Karpas-422 (cell line): ENCODE results near the gene RAB6B. TPM values are rescaled to one million over a fixed set of nuclear protein-coding genes. Genes with fewer than 3 reads are reported as not detected.

ENCODE experiments used
- DNase-seq: peaks from one replicate; pipeline ENCODE4 v3.0.0-alpha.2; 2015
- H2AFZ ChIP-seq: fragments of 200-600 bp; sonication (generic); 2 replicates; pipeline ENCODE4 v1.6.1; 2014; ENCODE audit warnings: antibody characterized with exemption, low read length, mixed read lengths
- H3K27ac ChIP-seq: fragments of 200-600 bp; sonication (generic); 2 replicates; pipeline ENCODE4 v1.5.1; 2014; ENCODE audit warnings: mild to moderate bottlenecking, low read length, moderate library complexity
- H3K27me3 ChIP-seq: fragments of 200-600 bp; sonication (generic); 2 replicates; pipeline ENCODE4 v1.6.1; 2014; ENCODE audit warnings: low read length, mixed read lengths
- H3K36me3 ChIP-seq: fragments of 200-600 bp; sonication (generic); 2 replicates; pipeline ENCODE4 v1.6.1; 2014; ENCODE audit warnings: low read length, mixed read lengths; ENCODE audit not compliant: insufficient read depth
- H3K4me1 ChIP-seq: fragments of 200-600 bp; sonication (generic); 2 replicates; pipeline ENCODE4 v1.6.1; 2014; ENCODE audit warnings: mild to moderate bottlenecking, low read length, mixed read lengths
- H3K4me2 ChIP-seq: fragments of 200-600 bp; sonication (generic); 2 replicates; pipeline ENCODE4 v1.6.1; 2014; ENCODE audit warnings: low read length, low read depth, mild to moderate bottlenecking; ENCODE audit not compliant: poor library complexity, severe bottlenecking
- H3K4me3 ChIP-seq: fragments of 200-600 bp; sonication (generic); 2 replicates; pipeline ENCODE4 v1.5.1; 2014; ENCODE audit warnings: mild to moderate bottlenecking, antibody characterized with exemption, low read length, mixed read lengths
- H3K79me2 ChIP-seq: fragments of 200-600 bp; sonication (generic); 2 replicates; pipeline ENCODE4 v1.6.1; 2014; ENCODE audit warnings: mild to moderate bottlenecking, low read length, mixed read lengths
- H3K9ac ChIP-seq: fragments of 200-600 bp; sonication (generic); 2 replicates; pipeline ENCODE4 v1.6.0; 2014; ENCODE audit warnings: low read length
- H3K9me2 ChIP-seq: fragments of 200-600 bp; sonication (generic), shearing (Covaris generic); replicated peaks from 2 replicates; pipeline ENCODE4 v1.6.0; 2014; ENCODE audit warnings: mild to moderate bottlenecking, low read length, moderate library complexity; ENCODE audit not compliant: insufficient read depth
- H3K9me3 ChIP-seq: fragments of 300-700, 200-600 bp; sonication (generic); 2 replicates; pipeline ENCODE4 v1.6.1; 2014; ENCODE audit warnings: low read length, mixed read lengths
- H4K20me1 ChIP-seq: fragments of 200-600 bp; sonication (generic); 2 replicates; pipeline ENCODE4 v1.6.1; 2014; ENCODE audit warnings: mild to moderate bottlenecking, antibody characterized with exemption, low read length, low read depth; ENCODE audit not compliant: insufficient read depth
- total RNA-seq: library from RNA; depleted of rRNA; stranded (reverse); fragments of >200 nt; shearing (Covaris generic); gene quantifications from 2 replicates; pipeline ENCODE4 v1.2.3, GENCODE V29; 2014; ENCODE audit warnings: low replicate concordance

RAB6B gene
- total RNA-seq, 1 experiment from 2014 or later: not detected

GRCh38 chr3:133804896-133805295 is 90.8 kb downstream of the RAB6B start:
- no peak for DNase-seq
- Histone ChIP-seq H2AFZ (peak overlapping the region; percentile 99), H4K20me1 (no peaks in the 10 kb centered on the region), H3K4me2 (peak overlapping the region; percentile 81), H3K4me1 (peaks cover 46% of the 10 kb centered on the region), H3K27ac (no peak overlapping the region), H3K9ac (peak overlapping the region; percentile 77), H3K9me2 (no peaks in the 10 kb centered on the region), H3K9me3 (no peaks in the 10 kb centered on the region), H3K79me2 (peaks cover 33% of the 10 kb centered on the region), H3K4me3 (peak overlapping the region; percentile 89), H3K36me3 (peaks cover 13% of the 10 kb centered on the region; the same call in 1 of the 2 replicates), H3K27me3 (no peaks in the 10 kb centered on the region)

GRCh38 chr3:133803469-133803868 is 92.2 kb downstream of the RAB6B start:
- Histone ChIP-seq H4K20me1 (no peaks in the 10 kb centered on the region), H3K9me3 (no peaks in the 10 kb centered on the region), H3K36me3 (peaks cover 8% of the 10 kb centered on the region; the same call in 1 of the 2 replicates), H3K9me2 (no peaks in the 10 kb centered on the region), H3K4me1 (peaks cover 51% of the 10 kb centered on the region), H3K4me3 (no peak overlapping the region), H3K27me3 (no peaks in the 10 kb centered on the region), H3K4me2 (peak overlapping the region; percentile 5), H3K27ac (no peak overlapping the region), H2AFZ (no peak overlapping the region), H3K79me2 (peaks cover 28% of the 10 kb centered on the region), H3K9ac (no peak overlapping the region)
- no peak for DNase-seq

GRCh38 chr3:133799794-133800585 is 95.7 kb downstream of the RAB6B start:
- Histone ChIP-seq H3K27me3 (no peaks in the 10 kb centered on the region), H3K4me2 (peak overlapping the region; percentile 5), H2AFZ (no peak overlapping the region), H3K27ac (no peak overlapping the region), H4K20me1 (no peaks in the 10 kb centered on the region), H3K9ac (no peak overlapping the region), H3K4me1 (peaks cover 36% of the 10 kb centered on the region), H3K36me3 (no peaks in the 10 kb centered on the region), H3K9me3 (no peaks in the 10 kb centered on the region), H3K4me3 (no peak overlapping the region), H3K9me2 (no peaks in the 10 kb centered on the region), H3K79me2 (no peaks in the 10 kb centered on the region)
- peak; percentile 82 for DNase-seq

- H3K4me2 ChIP-seq: no peak overlapping the region
- H3K4me3 ChIP-seq: no peak overlapping the region
- H3K9me2 ChIP-seq: no peaks in the 10 kb centered on the region
- no peaks in the 10 kb centered on the region for H3K36me3 ChIP-seq
- no peak overlapping the region for H3K9ac ChIP-seq
- no peak overlapping the region for H3K27ac ChIP-seq
- no peak for DNase-seq
- no peaks in the 10 kb centered on the region for H3K27me3 ChIP-seq
- no peak overlapping the region for H2AFZ ChIP-seq
- peaks cover 22% of the 10 kb centered on the region for H3K4me1 ChIP-seq
- H3K79me2 ChIP-seq: no peaks in the 10 kb centered on the region
- no peaks in the 10 kb centered on the region for H4K20me1 ChIP-seq
- peaks cover 4% of the 10 kb centered on the region; the same call in 1 of the 2 replicates for H3K9me3 ChIP-seq
These were observed 98.1 kb downstream of the RAB6B start for GRCh38 chr3:133797396-133798105.

GRCh38 chr3:133792171-133792763 is 103.4 kb downstream of the RAB6B start:
- H3K27ac ChIP-seq: no peak overlapping the region
- peak; percentile 57 for DNase-seq
- no peaks in the 10 kb centered on the region for H3K4me1 ChIP-seq
- H3K27me3 ChIP-seq: peaks cover 2% of the 10 kb centered on the region; the same call in 1 of the 2 replicates
- peaks cover 8% of the 10 kb centered on the region; the same call in 1 of the 2 replicates for H3K9me3 ChIP-seq
- H3K9me2 ChIP-seq: no peaks in the 10 kb centered on the region
- no peak overlapping the region for H3K9ac ChIP-seq
- H4K20me1 ChIP-seq: no peaks in the 10 kb centered on the region
- H2AFZ ChIP-seq: no peak overlapping the region
- H3K4me2 ChIP-seq: no peak overlapping the region
- no peaks in the 10 kb centered on the region for H3K79me2 ChIP-seq
- no peak overlapping the region for H3K4me3 ChIP-seq
- H3K36me3 ChIP-seq: no peaks in the 10 kb centered on the region

GRCh38 chr3:133788024-133788423 is 107.7 kb downstream of the RAB6B start:
- Histone ChIP-seq H3K9me3 (peaks cover 7% of the 10 kb centered on the region; the same call in 1 of the 2 replicates), H3K9me2 (no peaks in the 10 kb centered on the region), H3K4me1 (no peaks in the 10 kb centered on the region), H3K36me3 (no peaks in the 10 kb centered on the region), H3K4me3 (no peak overlapping the region), H3K9ac (no peak overlapping the region), H4K20me1 (no peaks in the 10 kb centered on the region), H3K4me2 (no peak overlapping the region), H2AFZ (no peak overlapping the region), H3K27ac (no peak overlapping the region), H3K27me3 (peaks cover 2% of the 10 kb centered on the region; the same call in 1 of the 2 replicates), H3K79me2 (no peaks in the 10 kb centered on the region)
- DNase-seq: no peak

GRCh38 chr3:133783762-133784161 is 111.9 kb downstream of the RAB6B start:
- Histone ChIP-seq H3K9me2 (no peaks in the 10 kb centered on the region), H3K27ac (no peak overlapping the region), H3K36me3 (no peaks in the 10 kb centered on the region), H3K4me2 (no peak overlapping the region), H3K79me2 (no peaks in the 10 kb centered on the region), H3K9me3 (no peaks in the 10 kb centered on the region), H3K9ac (no peak overlapping the region), H2AFZ (no peak overlapping the region), H3K4me3 (no peak overlapping the region), H4K20me1 (no peaks in the 10 kb centered on the region), H3K4me1 (no peaks in the 10 kb centered on the region), H3K27me3 (no peaks in the 10 kb centered on the region)
- no peak for DNase-seq

- no peaks in the 10 kb centered on the region for H3K27me3 ChIP-seq
- no peaks in the 10 kb centered on the region for H3K4me1 ChIP-seq
- H3K36me3 ChIP-seq: no peaks in the 10 kb centered on the region
- no peaks in the 10 kb centered on the region for H4K20me1 ChIP-seq
- no peaks in the 10 kb centered on the region for H3K9me2 ChIP-seq
- H3K9me3 ChIP-seq: no peaks in the 10 kb centered on the region
- H3K79me2 ChIP-seq: no peaks in the 10 kb centered on the region
- H3K4me3 ChIP-seq: no peak overlapping the region
- no peak overlapping the region for H2AFZ ChIP-seq
- no peak overlapping the region for H3K27ac ChIP-seq
- H3K4me2 ChIP-seq: no peak overlapping the region
- no peak for DNase-seq
- H3K9ac ChIP-seq: no peak overlapping the region
These were observed 113.2 kb downstream of the RAB6B start for GRCh38 chr3:133782454-133782853.
